ENCODE results near the gene LDLRAD4.

The LDLRAD4 gene

DNA sequence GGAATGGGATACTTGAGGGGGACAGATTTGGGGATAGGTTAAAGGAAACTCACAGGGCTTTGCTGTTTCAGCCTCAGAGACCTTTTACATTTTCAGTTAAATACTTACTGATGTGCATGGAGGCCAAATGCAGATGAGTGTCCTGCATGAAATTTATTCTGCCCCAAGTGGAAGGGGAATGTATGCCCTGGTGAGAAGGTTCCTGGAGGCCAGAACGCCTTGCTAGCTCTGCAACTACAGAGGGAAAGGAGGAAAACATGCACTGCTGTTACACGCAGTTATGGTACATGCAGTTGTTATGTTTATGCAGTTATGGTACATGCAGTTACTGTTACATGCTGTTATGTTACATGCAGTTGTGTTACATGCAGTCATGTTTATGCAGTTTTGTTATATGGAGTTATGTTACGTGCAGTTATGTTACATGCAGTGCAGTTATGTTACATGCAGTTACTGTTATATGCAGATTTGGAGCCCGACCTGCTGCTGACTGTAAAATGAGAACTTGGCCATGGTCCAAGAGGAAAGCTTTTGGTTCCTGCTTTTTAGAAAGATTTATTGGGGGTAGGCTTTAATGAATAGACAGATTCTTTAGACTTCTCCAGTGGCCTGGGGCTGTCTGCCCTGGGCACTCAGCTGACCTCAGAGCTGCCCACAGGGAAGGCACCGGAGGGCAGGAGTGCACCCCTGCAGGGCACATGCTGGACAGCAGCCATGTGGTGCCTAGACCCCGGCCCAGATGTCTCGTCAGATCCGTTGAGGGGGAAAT, 84.1 kb downstream of the LDLRAD4 start:
- in situ Hi-C loops (cut with MboI; ENCODE audit: low sequenced_read_pairs), result no loop called here

DNA sequence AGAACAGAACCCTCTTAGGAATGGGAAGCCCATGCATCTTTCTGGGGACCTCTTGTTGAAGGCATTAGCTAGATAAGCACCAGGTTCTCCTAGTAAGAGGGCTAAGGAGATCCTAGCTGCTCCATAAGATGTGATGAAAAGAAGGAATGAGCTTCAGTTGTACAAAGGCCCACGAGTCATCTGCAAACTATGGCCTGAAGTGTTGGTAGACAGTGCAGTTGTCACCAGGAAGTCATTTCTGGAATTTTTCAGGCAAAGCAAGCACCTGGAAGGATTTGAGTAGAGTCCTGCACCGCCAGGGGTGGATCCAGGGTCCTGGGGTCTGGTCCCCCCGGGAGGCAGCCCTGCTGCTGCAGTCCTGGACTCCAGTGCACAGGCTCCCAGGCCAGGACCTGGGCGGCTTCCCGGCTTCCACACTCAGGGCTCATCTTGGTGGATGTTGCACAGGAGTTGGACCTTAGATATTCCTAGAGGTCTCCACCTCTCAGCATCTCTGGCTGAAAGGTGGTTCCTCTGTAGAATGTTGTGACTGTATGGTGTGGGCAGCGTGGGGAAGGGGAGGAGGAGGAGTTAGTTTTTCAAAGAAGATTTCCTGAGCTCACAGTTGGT, 85.3 kb downstream of the LDLRAD4 start:
- in situ Hi-C loops (cut with MboI; ENCODE audit: low sequenced_read_pairs), result no loop called here

GRCh38 chr18:13305301-13305700, 86.7 kb downstream of the LDLRAD4 start:
- in situ Hi-C loops (cut with MboI; ENCODE audit: low sequenced_read_pairs), result no loop called here

- in situ Hi-C loops (cut with MboI; ENCODE audit: low sequenced_read_pairs), result no loop called here
These were observed 88.0 kb downstream of the LDLRAD4 start for GRCh38 chr18:13306583-13306982.

DNA sequence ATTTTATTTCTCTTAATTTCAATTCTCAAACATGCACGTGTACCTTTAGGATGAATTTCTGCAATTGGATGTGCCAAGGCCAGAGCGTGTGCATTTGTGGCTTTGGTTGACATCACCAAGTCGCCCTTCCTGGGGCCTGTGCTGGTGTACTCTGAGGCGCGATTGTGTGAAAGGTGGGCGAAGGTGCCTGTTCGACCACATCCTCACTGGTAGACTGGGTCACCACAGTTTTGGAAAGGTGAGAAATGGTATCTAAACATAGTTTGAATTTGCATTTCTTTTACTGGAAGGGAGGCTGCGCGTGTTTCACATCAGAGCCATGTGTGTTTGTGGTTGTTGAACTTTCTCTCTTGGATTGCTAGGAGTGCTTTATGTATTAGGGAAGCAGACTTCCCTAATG, 89.8 kb downstream of the LDLRAD4 start:
- in situ Hi-C loops (cut with MboI; ENCODE audit: low sequenced_read_pairs), result no loop called here

GRCh38 chr18:13309031-13309747, 90.6 kb downstream of the LDLRAD4 start:
- in situ Hi-C loops (cut with MboI; ENCODE audit: low sequenced_read_pairs), result no loop called here

DNA sequence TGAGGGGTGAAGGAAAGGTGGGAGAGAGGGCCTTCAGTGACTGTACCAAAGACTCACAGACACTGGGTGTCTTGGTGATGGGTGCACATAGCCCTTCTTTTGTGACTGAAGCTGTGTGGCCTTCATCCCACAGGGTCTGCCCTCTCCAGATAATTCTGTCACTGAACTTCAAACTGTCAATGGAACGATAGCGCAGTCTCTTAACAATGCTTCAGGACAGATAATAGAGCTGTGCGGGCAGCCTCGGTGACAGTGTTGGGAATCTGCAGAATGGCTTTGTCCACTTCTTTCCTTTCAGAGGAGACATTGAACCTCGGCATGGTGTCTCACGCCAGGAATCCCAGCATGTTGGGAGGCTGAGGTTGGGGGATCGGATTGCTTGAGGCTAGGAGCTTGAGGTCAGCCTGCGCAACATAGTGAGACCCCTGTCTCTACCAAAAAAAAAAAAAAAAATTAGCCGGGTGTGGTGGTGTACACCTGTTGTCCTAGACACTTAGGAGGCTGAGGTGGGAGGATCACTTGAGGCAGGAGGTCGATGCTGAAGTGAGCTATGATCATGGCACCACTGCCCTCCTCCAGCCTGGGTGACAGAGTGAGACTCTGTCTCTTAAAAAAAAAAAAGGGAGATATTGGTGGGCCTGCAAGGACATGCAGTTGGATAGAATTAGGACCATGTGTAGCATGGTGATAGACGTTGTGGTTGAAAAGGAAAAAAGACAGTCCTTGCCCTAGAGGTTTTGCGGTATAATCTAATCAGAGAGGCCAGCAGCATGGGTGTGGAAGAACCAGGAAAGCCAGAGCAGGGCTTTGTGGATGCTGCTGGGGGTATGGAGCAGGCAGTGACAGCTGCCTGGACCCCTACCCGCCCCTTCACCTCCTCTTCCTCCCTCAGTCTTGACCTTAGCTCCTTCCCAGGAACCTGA, 91.4 kb downstream of the LDLRAD4 start:
- in situ Hi-C loops (cut with MboI; ENCODE audit: low sequenced_read_pairs), result no loop called here

DNA sequence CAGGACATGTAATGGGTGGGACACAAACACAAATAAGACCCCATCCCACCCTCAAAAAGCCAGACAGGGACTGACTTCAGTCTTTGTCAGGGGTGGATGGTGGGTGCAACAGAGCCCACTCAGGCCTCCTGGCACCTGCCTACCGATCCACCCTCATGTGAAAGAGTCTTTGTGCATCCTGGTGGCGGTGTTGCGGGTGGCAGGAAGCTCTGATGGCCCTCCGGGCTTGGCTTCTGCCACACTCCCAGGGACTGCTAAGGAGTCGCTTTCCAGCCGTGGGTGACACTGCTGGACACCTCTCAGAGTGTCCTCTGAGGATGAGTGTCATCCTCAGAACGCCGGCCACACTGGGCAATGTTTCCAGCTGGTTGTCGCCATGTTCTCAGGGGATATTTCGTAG, 92.6 kb downstream of the LDLRAD4 start:
- in situ Hi-C loops (cut with MboI; ENCODE audit: low sequenced_read_pairs), result no loop called here

DNA sequence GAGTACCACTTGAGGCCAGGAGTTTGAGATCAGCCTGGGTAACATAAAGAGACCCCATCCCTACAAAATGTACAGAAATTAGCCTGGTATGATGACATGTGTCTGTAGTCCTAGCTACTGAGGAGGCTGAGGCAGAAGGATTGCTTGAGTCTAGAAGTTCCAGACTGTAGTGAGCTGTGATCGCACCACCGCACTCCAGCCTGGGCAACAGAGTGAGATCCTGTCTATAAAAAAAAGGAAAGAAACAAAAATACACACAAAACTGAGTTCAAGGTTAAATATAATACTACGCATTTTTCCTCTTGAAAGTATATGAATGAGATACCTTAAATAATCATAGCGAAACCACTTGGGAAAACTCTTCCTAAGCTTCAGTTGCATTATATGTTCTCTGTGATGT, 94.0 kb downstream of the LDLRAD4 start:
- in situ Hi-C loops (cut with MboI; ENCODE audit: low sequenced_read_pairs), result no loop called here

- in situ Hi-C loops (cut with MboI; ENCODE audit: low sequenced_read_pairs), result no loop called here
These were observed 94.6 kb downstream of the LDLRAD4 start for GRCh38 chr18:13313006-13313686.

GRCh38 chr18:13315000-13315399, 96.4 kb downstream of the LDLRAD4 start:
- in situ Hi-C loops (cut with MboI; ENCODE audit: low sequenced_read_pairs), result no loop called here

DNA sequence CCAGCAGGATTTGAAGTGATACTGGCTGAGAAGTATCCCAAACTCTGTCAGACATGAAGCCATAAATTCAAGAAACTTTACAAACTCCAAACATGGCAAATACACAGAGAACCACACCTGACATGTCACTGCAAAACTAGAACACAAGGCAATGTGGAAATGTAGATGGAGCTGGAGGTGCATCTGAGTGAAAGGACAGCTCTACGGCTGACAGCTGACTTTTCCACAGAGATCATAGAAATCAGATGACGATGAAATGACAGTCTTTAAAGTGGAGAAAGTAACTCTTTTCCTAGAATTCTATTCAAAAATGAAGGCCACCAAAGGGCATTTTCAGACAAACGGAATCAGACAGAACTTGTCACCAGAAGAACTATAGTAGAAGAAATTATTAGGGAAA, 97.5 kb downstream of the LDLRAD4 start:
- in situ Hi-C loops (cut with MboI; ENCODE audit: low sequenced_read_pairs), result no loop called here

DNA sequence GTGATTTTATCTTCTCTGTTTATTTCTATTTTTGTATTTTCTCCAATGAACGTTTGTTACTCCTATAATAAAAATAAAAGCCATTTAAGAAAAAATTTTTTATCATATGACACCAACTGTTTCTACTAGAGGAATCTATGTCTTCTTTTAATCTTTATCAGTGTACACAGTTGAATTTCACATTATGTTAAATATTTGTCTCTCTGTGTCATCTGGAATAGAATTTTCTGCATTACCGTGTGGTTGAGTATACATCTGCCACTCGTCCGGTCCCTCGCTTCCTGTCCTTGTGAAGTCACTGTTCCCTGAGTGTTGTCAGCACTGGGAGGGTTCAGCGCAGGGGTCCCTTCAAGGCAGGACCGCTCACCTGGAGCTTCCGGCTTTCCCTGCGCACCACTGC, 99.2 kb downstream of the LDLRAD4 start:
- in situ Hi-C loops (cut with MboI; ENCODE audit: low sequenced_read_pairs), result no loop called here

GRCh38 chr18:13318731-13319501, 100.4 kb downstream of the LDLRAD4 start:
- in situ Hi-C loops (cut with MboI; ENCODE audit: low sequenced_read_pairs), result no loop called here

- in situ Hi-C loops (cut with MboI; ENCODE audit: low sequenced_read_pairs), result no loop called here
These were observed 101.1 kb downstream of the LDLRAD4 start for GRCh38 chr18:13319629-13320028.

GRCh38 chr18:13320096-13320495, 101.5 kb downstream of the LDLRAD4 start:
- in situ Hi-C loops (cut with MboI; ENCODE audit: low sequenced_read_pairs), result no loop called here

GRCh38 chr18:13320891-13321425, 102.4 kb downstream of the LDLRAD4 start:
- in situ Hi-C loops (cut with MboI; ENCODE audit: low sequenced_read_pairs), result no loop called here

DNA sequence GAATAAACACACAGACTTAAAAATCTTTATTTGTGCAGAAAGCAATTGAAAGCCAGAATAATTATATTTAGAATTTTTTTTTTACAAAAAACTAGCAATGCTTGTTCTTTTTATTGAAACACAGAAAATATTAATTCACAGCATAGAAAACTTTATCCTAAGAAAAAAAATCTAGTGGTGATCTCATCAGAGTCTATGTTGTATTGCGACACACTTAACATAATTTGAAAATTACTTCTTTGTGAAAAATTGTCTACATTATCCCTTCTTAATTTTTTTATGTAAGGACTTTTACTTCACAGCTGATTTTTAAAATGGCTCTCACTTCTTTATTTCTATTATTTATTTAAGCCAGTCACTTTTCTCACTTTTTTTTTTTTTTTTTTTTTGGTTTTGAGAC, 103.4 kb downstream of the LDLRAD4 start:
- in situ Hi-C loops (cut with MboI; ENCODE audit: low sequenced_read_pairs), result no loop called here

DNA sequence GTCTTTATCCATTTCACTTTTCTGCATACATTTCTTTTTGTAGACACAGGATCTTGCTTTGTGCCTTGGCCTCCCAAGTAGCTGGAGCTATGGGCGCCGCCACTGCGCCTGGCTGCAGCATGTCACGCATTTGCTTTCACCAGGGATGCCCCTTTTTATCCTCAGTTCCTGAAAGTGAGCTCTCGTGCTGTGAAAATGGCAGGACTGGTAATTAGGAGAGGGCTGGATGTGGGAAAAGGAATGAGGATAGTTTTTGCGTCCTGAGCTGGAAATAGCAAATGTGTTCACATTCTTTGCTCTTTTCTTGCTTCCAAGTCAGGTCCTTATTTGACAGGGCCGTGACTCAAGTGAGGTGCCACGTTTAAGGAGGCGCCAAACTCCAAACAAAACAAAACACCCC, 104.6 kb downstream of the LDLRAD4 start:
- in situ Hi-C loops (cut with MboI; ENCODE audit: low sequenced_read_pairs), result no loop called here

All from HL-60/S4 treated with phorbol 12-myristate 13-acetate at 8.2 ng/mL for 4 days and 3 days (cell line).